OCI-LY7 (cell line): ENCODE results near the gene CDKN2AIPNL. TPM values are rescaled to one million over a fixed set of nuclear protein-coding genes. Genes with fewer than 3 reads are reported as not detected.

Source experiments
- BruUV-seq: library from RNA; stranded (reverse); fragments of 400-500 nt; replicated peaks from 2 replicates; lab custom pipeline; 2021; lab: Mats Ljungman, UMichigan
- CTCF ChIA-PET: fragments of 300-600 bp; sonication (Branson Sonifier 250); formaldehyde crosslinking; loops from one replicate; lab custom pipeline; 2022; ENCODE audit warnings: antibody characterized with exemption; ENCODE audit not compliant: unreplicated experiment; lab: Charles Lee
- POLR2A ChIA-PET: fragments of 300-600 bp; sonication (Branson Sonifier 250); formaldehyde crosslinking; loops from one replicate; lab custom pipeline; 2022; ENCODE audit warnings: antibody characterized with exemption; lab: Charles Lee
- DNase-seq: peaks from one replicate; pipeline ENCODE4 v3.0.0-alpha.2; 2015; ENCODE audit warnings: low spot score
- H2AFZ ChIP-seq: fragments of 200-600 bp; sonication (generic), shearing (Covaris generic); 2 replicates; pipeline ENCODE4 v1.6.1; 2014; ENCODE audit warnings: mild to moderate bottlenecking, antibody characterized with exemption, low read length, moderate library complexity
- H3K27ac ChIP-seq: fragments of 200-600 bp; sonication (generic); 2 replicates; pipeline ENCODE4 v1.5.1; 2014; ENCODE audit warnings: mixed run types, low read depth, mild to moderate bottlenecking, moderate library complexity, low read length, inconsistent platforms; ENCODE audit not compliant: poor library complexity, severe bottlenecking
- H3K36me3 ChIP-seq: fragments of 200-600 bp; sonication (generic); 2 replicates; pipeline ENCODE4 v1.6.1; 2014; ENCODE audit warnings: mild to moderate bottlenecking, antibody characterized with exemption, low read length, moderate library complexity, mixed read lengths; ENCODE audit not compliant: insufficient read depth
- H3K4me1 ChIP-seq: fragments of 200-600 bp; sonication (generic); 2 replicates; pipeline ENCODE4 v1.5.1; 2014; ENCODE audit warnings: mild to moderate bottlenecking, low read length; ENCODE audit not compliant: insufficient read depth, poor library complexity, severe bottlenecking
- H3K4me2 ChIP-seq: fragments of 200-600 bp; sonication (generic); 2 replicates; pipeline ENCODE4 v1.6.1; 2014; ENCODE audit warnings: mild to moderate bottlenecking, low read length
- H3K4me3 ChIP-seq: fragments of 200-600 bp; sonication (generic); 2 replicates; pipeline ENCODE4 v1.5.1; 2014; ENCODE audit warnings: mild to moderate bottlenecking, low read depth, low read length; ENCODE audit not compliant: poor library complexity, severe bottlenecking
- H3K79me2 ChIP-seq: fragments of 200-600 bp; sonication (generic); 2 replicates; pipeline ENCODE4 v1.6.1; 2016; ENCODE audit warnings: low read depth, mild to moderate bottlenecking, low read length, moderate library complexity, mixed read lengths; ENCODE audit not compliant: insufficient read depth
- H3K9me2 ChIP-seq: fragments of 200-600 bp; sonication (generic); 2 replicates; pipeline ENCODE4 v1.6.1; 2016; ENCODE audit warnings: mild to moderate bottlenecking, low read length, mixed read lengths; ENCODE audit not compliant: insufficient read depth
- H3K9me3 ChIP-seq: fragments of 200-600 bp; sonication (generic); 2 replicates; pipeline ENCODE4 v1.6.1; 2014; ENCODE audit warnings: mild to moderate bottlenecking, mixed run types, low read length, mixed read lengths
- H4K20me1 ChIP-seq: fragments of 200-600 bp; sonication (generic); 2 replicates; pipeline ENCODE4 v1.6.1; 2014; ENCODE audit warnings: mild to moderate bottlenecking, antibody characterized with exemption, low read length, moderate library complexity, mixed read lengths; ENCODE audit not compliant: insufficient read depth
- CTCF ChIP-seq: fragments of 200-600 bp; sonication (generic); conservative IDR thresholded peaks from 2 replicates; pipeline ENCODE4 v1.5.1; 2014; ENCODE audit warnings: mild to moderate bottlenecking, antibody characterized with exemption, low read length, moderate library complexity, mixed read lengths
- EZH2phosphoT487 ChIP-seq: fragments of 200-600 bp; sonication (generic); IDR thresholded peaks from 2 replicates; pipeline ENCODE4 v1.6.1; 2018; ENCODE audit warnings: low read depth, borderline replicate concordance, mild to moderate bottlenecking, mixed run types, antibody characterized with exemption, low read length, moderate library complexity, mixed read lengths
- intact Hi-C: fragments of 100-400 bp; cut with micrococcal nuclease; formaldehyde crosslinking; loops from one replicate; pipeline ENCODE4 v1.10.0; 2022; ENCODE audit not compliant: unreplicated experiment
- total RNA-seq, 2 experiments: library from RNA; depleted of rRNA in 1 of 2; stranded (reverse); fragments of >200 nt in 1 of 2; shearing (Covaris generic) in 1 of 2; gene quantifications; 2 replicates each; pipeline ENCODE4 v1.2.3, GENCODE V29; 2014 to 2022

The CDKN2AIPNL gene
- total RNA-seq, 2 experiments from 2014 or later = 45.7 to 47.8 TPM

GRCh38 chr5:134436523-134437339 is 25.1 kb upstream of the CDKN2AIPNL start:
- no peaks in the 10 kb centered on the region for H3K79me2 ChIP-seq
- intact Hi-C loops = no loop called here
- no peaks in the 10 kb centered on the region for H3K4me1 ChIP-seq
- no peak overlapping the region for H3K27ac ChIP-seq
- H2AFZ ChIP-seq = peak overlapping the region; percentile 76
- no peak for TF ChIP-seq CTCF
- no peak for TF ChIP-seq EZH2phosphoT487
- DNase-seq = peak; percentile 22
- no peak overlapping the region for H3K4me2 ChIP-seq
- CTCF ChIA-PET = interaction anchor here (1.3 kb wide), 1 partner anchor 10 kb away, joined by 4 read pairs; no protein-coding TSS in a partner anchor
- no peaks in the 10 kb centered on the region for H3K9me2 ChIP-seq
- no peak overlapping the region for H3K4me3 ChIP-seq
- POLR2A ChIA-PET = no interaction called here
- H3K9me3 ChIP-seq = no peaks in the 10 kb centered on the region
- no peaks in the 10 kb centered on the region for H3K36me3 ChIP-seq
- BruUV-seq = no TSS peak
- H4K20me1 ChIP-seq = no peaks in the 10 kb centered on the region

GRCh38 chr5:134435560-134435959 is 23.9 kb upstream of the CDKN2AIPNL start:
- no peak for TF ChIP-seq CTCF
- no peak for TF ChIP-seq EZH2phosphoT487
- no peak for DNase-seq
- no peaks in the 10 kb centered on the region for H3K9me3 ChIP-seq
- intact Hi-C loops = no loop called here
- no peak overlapping the region for H3K4me3 ChIP-seq
- ChIA-PET CTCF (no interaction called here), POLR2A (interaction anchor here (0.6 kb wide), 1 partner anchor 382 kb away, joined by 3 read pairs; no protein-coding TSS in a partner anchor)
- H2AFZ ChIP-seq = no peak overlapping the region
- no TSS peak for BruUV-seq
- H3K27ac ChIP-seq = no peak overlapping the region
- H3K36me3 ChIP-seq = no peaks in the 10 kb centered on the region
- H3K4me2 ChIP-seq = no peak overlapping the region
- no peaks in the 10 kb centered on the region for H4K20me1 ChIP-seq
- H3K4me1 ChIP-seq = no peaks in the 10 kb centered on the region
- H3K79me2 ChIP-seq = no peaks in the 10 kb centered on the region
- H3K9me2 ChIP-seq = no peaks in the 10 kb centered on the region
